MM.1S (cell line): ENCODE data around the gene GSTA4.

Source experiments
- DNase-seq: peaks from one replicate; pipeline ENCODE4 v3.0.0-alpha.2; 2015
- H2AFZ ChIP-seq: fragments of 300-600 bp; sonication (generic); 2 replicates; pipeline ENCODE4 v1.6.0; 2016; ENCODE audit warnings: antibody characterized with exemption, low read length
- H3F3A ChIP-seq: fragments of 300-600 bp; sonication (generic); 2 replicates; pipeline ENCODE4 v1.6.1; 2016; ENCODE audit warnings: mild to moderate bottlenecking, antibody characterized with exemption, low read length, moderate library complexity, mixed read lengths; ENCODE audit not compliant: insufficient read depth
- H3K27ac ChIP-seq: fragments of 300-600 bp; sonication (generic); 2 replicates; pipeline ENCODE4 v1.5.1; 2016; ENCODE audit warnings: mild to moderate bottlenecking, low read length
- H3K27me3 ChIP-seq: fragments of 300-600 bp; sonication (generic); replicated peaks from 2 replicates; pipeline ENCODE4 v1.6.0; 2016; ENCODE audit warnings: low read length; ENCODE audit not compliant: insufficient read depth
- H3K36me3 ChIP-seq: fragments of 300-600 bp; sonication (generic); replicated peaks from 2 replicates; pipeline ENCODE4 v1.6.1; 2016; ENCODE audit warnings: mild to moderate bottlenecking, low read length, mixed read lengths; ENCODE audit not compliant: insufficient read depth
- H3K4me1 ChIP-seq: fragments of 300-600 bp; sonication (generic); 2 replicates; pipeline ENCODE4 v1.6.1; 2016; ENCODE audit warnings: low read length, mixed read lengths
- H3K4me2 ChIP-seq: fragments of 300-600 bp; sonication (generic); 2 replicates; pipeline ENCODE4 v1.6.0; 2016; ENCODE audit warnings: low read depth, low read length
- H3K4me3 ChIP-seq: fragments of 300-600 bp; sonication (generic); 2 replicates; pipeline ENCODE4 v1.5.1; 2016; ENCODE audit warnings: low read length, mixed read lengths
- H3K79me2 ChIP-seq: fragments of 300-600 bp; sonication (generic); 2 replicates; pipeline ENCODE4 v1.6.1; 2016; ENCODE audit warnings: mixed run types, low read length, mixed read lengths
- H3K9ac ChIP-seq: fragments of 300-600 bp; sonication (generic); 2 replicates; pipeline ENCODE4 v1.6.1; 2016; ENCODE audit warnings: low read length, mixed read lengths
- H3K9me2 ChIP-seq: fragments of 300-600 bp; sonication (generic); replicated peaks from 2 replicates; pipeline ENCODE4 v1.6.1; 2016; ENCODE audit warnings: mild to moderate bottlenecking, low read length, mixed read lengths; ENCODE audit not compliant: insufficient read depth
- H3K9me3 ChIP-seq: fragments of 300-600 bp; sonication (generic); replicated peaks from 2 replicates; pipeline ENCODE4 v1.6.1; 2016; ENCODE audit warnings: mild to moderate bottlenecking, low read length, mixed read lengths; ENCODE audit not compliant: insufficient read depth
- H4K20me1 ChIP-seq: fragments of 300-600 bp; sonication (generic); 2 replicates; pipeline ENCODE4 v1.6.1; 2016; ENCODE audit warnings: mild to moderate bottlenecking, low read length, moderate library complexity, mixed read lengths; ENCODE audit not compliant: insufficient read depth
- EZH2 ChIP-seq: fragments of 300-600 bp; sonication (generic); optimal IDR thresholded peaks from 2 replicates; pipeline ENCODE3; 2017; ENCODE audit warnings: low read depth, mild to moderate bottlenecking, antibody characterized with exemption, low read length, mixed read lengths
- EZH2phosphoT487 ChIP-seq: fragments of 300-600 bp; sonication (generic); IDR thresholded peaks from 2 replicates; pipeline ENCODE4 v1.6.1; 2018; ENCODE audit warnings: antibody characterized with exemption, low read length
- TF ChIP-seq, protein P1 (sequence below): fragments of 300-600 bp; sonication (generic); IDR thresholded peaks from 2 replicates; pipeline ENCODE4 v1.5.1; 2016; ENCODE audit warnings: antibody characterized with exemption, low read length, mixed read lengths

Gene GSTA4

DNA sequence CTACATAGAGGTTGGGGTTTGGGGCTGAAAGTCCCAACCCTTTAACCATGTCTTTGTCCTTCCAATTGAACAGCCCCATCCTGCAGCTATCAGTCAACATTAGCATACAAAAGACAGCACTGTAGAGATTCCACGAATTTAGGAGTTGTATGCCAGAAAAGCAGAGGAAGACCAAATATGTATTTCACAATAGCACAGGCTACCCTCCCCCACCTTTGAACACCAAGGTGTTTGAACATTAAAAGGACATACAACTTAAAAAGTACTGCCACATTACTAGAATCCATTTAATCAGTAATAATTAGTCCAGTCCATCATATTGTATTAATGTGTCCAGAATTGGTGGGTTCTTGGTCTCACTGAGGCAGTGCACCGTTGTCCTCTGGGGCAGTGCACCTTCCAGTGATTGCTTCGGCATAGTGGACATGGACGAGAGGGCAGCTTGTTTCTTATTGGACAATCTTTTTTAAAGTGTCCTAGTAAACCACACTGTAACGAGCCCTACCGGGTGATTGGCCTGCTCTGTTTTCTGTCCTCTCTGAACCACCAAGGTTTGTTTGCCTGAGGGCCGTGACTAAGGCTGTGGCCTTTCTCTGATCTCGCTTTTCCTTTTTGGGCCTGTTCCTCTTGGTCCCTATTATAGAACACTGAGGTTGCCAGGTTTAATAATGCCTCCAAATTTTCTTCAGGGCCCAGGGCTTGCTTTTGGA lies 36.4 kb downstream of the GSTA4 start:
- Histone ChIP-seq H3K4me1 (0 out of 2 replicates have a peak, but pooled peaks cover 2% of the 10 kb centered on the region), H3K27me3 (no peaks in the 10 kb centered on the region), H4K20me1 (no peaks in the 10 kb centered on the region), H3K9me3 (no peaks in the 10 kb centered on the region), H2AFZ (no peak overlapping the region), H3K27ac (no peak overlapping the region), H3K4me3 (no peak overlapping the region), H3K4me2 (no peak overlapping the region), H3F3A (0 out of 2 replicates have a peak, but pooled peaks cover 2% of the 10 kb centered on the region), H3K9me2 (no peaks in the 10 kb centered on the region), H3K9ac (no peak overlapping the region), H3K36me3 (no peaks in the 10 kb centered on the region), H3K79me2 (no peaks in the 10 kb centered on the region)
- no peak for DNase-seq
- no peak for TF ChIP-seq EZH2
- TF ChIP-seq, protein P1, sequence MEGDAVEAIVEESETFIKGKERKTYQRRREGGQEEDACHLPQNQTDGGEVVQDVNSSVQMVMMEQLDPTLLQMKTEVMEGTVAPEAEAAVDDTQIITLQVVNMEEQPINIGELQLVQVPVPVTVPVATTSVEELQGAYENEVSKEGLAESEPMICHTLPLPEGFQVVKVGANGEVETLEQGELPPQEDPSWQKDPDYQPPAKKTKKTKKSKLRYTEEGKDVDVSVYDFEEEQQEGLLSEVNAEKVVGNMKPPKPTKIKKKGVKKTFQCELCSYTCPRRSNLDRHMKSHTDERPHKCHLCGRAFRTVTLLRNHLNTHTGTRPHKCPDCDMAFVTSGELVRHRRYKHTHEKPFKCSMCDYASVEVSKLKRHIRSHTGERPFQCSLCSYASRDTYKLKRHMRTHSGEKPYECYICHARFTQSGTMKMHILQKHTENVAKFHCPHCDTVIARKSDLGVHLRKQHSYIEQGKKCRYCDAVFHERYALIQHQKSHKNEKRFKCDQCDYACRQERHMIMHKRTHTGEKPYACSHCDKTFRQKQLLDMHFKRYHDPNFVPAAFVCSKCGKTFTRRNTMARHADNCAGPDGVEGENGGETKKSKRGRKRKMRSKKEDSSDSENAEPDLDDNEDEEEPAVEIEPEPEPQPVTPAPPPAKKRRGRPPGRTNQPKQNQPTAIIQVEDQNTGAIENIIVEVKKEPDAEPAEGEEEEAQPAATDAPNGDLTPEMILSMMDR, result no peak
- no peak for TF ChIP-seq EZH2phosphoT487

DNA sequence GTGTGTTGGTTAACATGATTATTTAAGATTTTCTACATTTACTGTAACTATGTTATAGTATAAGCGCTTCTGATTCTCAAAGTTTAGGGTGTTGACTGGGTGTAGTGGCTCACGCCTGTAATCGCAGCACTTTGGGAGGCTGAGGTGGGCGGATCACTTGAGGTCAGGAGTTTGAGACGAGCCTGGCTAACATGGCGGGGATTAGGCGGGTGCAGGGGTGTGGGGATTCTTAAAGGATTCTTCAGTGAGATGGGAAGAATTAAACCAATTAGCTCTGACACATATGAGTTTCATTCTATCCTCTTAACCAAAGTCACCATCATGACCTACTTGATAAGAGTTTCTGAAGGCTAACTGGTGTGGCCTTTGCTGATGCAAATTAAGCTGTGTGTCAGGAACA lies 39.2 kb downstream of the GSTA4 start:
- Histone ChIP-seq H3K4me3 (no peak overlapping the region), H3K9me3 (no peaks in the 10 kb centered on the region), H3F3A (0 out of 2 replicates have a peak, but pooled peaks cover 2% of the 10 kb centered on the region), H3K27ac (no peak overlapping the region), H3K79me2 (no peaks in the 10 kb centered on the region), H3K4me2 (no peak overlapping the region), H3K4me1 (0 out of 2 replicates have a peak, but pooled peaks cover 2% of the 10 kb centered on the region), H3K9me2 (no peaks in the 10 kb centered on the region), H4K20me1 (no peaks in the 10 kb centered on the region), H2AFZ (no peak overlapping the region), H3K27me3 (no peaks in the 10 kb centered on the region), H3K9ac (no peak overlapping the region), H3K36me3 (no peaks in the 10 kb centered on the region)
- DNase-seq, result no peak
- TF ChIP-seq, protein P1, result no peak
- TF ChIP-seq EZH2 (no peak), EZH2phosphoT487 (no peak)

DNA sequence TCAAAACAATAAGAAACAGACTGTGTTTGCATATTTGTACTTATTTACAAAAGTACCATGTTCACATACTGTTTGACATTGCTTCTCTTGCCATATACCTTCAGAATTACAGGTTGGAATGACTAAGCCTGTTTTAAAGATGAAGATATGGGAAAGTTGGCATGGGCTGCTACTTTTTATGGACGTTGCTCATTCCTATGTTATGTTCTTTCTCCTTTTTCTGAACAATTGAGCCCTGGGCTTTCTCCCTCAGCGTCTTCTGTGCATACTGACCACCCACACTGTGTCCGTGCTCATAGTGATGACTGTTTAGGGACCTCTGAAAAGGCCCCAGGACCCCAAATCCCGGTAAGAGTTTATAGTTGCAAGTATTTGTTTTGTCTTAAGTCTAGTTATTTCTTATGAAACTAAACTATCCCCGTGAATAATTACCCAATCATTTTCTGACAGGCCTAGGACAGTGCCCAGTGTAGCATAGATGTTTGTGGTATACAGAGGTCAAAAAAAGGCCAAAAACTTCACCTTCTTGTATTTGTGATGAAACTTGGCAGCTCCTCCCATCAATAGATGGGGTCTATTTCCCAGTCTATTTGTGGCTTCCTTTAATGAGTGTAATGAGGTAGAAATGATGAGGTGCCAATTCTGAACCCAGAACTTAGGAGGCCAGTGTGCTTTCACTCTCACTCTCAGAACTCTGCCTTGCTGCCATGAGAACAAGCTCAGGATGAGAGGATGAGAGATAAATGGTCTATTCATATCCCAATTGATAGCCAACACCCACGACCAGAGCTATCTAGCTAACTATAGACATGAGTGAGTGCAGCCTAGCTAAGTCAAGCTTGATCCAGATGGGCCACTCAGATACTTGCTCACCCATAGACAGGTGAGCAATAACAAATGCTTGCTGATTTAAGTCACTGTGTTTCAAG lies 40.9 kb downstream of the GSTA4 start:
- Histone ChIP-seq H3K4me1 (no peaks in the 10 kb centered on the region), H3K9me2 (no peaks in the 10 kb centered on the region), H3K9ac (no peak overlapping the region), H3K4me3 (no peak overlapping the region), H3K36me3 (no peaks in the 10 kb centered on the region), H4K20me1 (no peaks in the 10 kb centered on the region), H3K9me3 (no peaks in the 10 kb centered on the region), H2AFZ (no peak overlapping the region), H3K79me2 (no peaks in the 10 kb centered on the region), H3K27me3 (no peaks in the 10 kb centered on the region), H3K27ac (no peak overlapping the region), H3K4me2 (no peak overlapping the region), H3F3A (no peaks in the 10 kb centered on the region)
- TF ChIP-seq, protein P1, result no peak
- TF ChIP-seq EZH2 (no peak), EZH2phosphoT487 (no peak)
- no peak for DNase-seq
